K562 (cell line): Measurements from ENCODE around the gene MYOZ1.

Experiments
- EP300 ChIP-seq: IDR thresholded peaks from 2 replicates; pipeline ENCODE4 v1.6.1; 2012; ENCODE audit warnings: low read length, improper control_type of control experiment
- FOSL1 ChIP-seq: fragments of 200-800 bp; sonication (Bioruptor generic); conservative IDR thresholded peaks from 2 replicates; pipeline ENCODE4 v1.6.1; 2016; ENCODE audit warnings: missing genetic modification characterization, missing compliant biosample characterization
- HNRNPK ChIP-seq: fragments of 200-400 bp; formaldehyde crosslinking; IDR thresholded peaks from one replicate; pipeline ENCODE4 v1.6.1; 2018; ENCODE audit warnings: mild to moderate bottlenecking, low read depth, low read length; ENCODE audit not compliant: poor library complexity, severe bottlenecking
- KDM5B ChIP-seq: fragments of 200-600 bp; sonication (generic); IDR thresholded peaks from 2 replicates; pipeline ENCODE4 v1.6.1; 2012; ENCODE audit warnings: low read depth, mild to moderate bottlenecking, moderate library complexity, low read length, control low read depth, inconsistent platforms; ENCODE audit not compliant: insufficient replicate concordance
- SAP30 ChIP-seq: fragments of 200-600 bp; sonication (generic); IDR thresholded peaks from 2 replicates; pipeline ENCODE4 v1.6.1; 2012; ENCODE audit warnings: borderline replicate concordance, low read depth, mild to moderate bottlenecking, moderate library complexity, low read length, control low read depth, inconsistent platforms; ENCODE audit not compliant: insufficient read depth, poor library complexity, severe bottlenecking
- TF ChIP-seq, protein P1 (sequence below), 3 experiments: IDR thresholded peaks in 2 of 3; conservative IDR thresholded peaks in 1 of 3; 2 replicates each; pipeline ENCODE4 v1.5.1; 2011 to 2012; ENCODE audit warnings: low read length in 3 of 3, mild to moderate bottlenecking in 3 of 3, control low read depth in 2 of 3, improper control_type of control experiment in 1 of 3, inconsistent platforms in 1 of 3, low read depth in 1 of 3, mixed read lengths in 1 of 3, moderate library complexity in 1 of 3; ENCODE audit not compliant: insufficient read depth in 2 of 3

DNA sequence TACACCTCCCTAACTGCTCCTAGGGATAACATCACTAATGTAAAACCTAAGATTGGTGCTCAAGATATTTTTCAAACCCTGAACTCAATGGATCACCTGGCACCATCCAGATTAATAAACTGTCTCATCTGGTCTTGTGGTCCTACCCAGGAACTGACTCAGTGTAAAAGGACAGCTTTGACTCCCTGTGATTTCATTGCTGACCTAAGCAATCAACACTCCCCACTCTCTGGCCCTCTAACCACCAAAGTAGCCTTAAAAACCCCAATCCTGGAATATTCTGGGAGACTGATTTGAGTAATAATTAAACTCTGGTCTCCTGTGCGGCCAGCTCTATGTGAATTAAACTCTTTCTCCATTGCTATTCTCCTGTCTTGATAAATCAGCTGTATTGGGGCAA is 43.9 kb downstream of the MYOZ1 start:
- TF ChIP-seq SAP30 (no peak), FOSL1 (tag) (no peak), EP300 (no peak), KDM5B (no peak), HNRNPK (no peak)
- TF ChIP-seq, protein P1, sequence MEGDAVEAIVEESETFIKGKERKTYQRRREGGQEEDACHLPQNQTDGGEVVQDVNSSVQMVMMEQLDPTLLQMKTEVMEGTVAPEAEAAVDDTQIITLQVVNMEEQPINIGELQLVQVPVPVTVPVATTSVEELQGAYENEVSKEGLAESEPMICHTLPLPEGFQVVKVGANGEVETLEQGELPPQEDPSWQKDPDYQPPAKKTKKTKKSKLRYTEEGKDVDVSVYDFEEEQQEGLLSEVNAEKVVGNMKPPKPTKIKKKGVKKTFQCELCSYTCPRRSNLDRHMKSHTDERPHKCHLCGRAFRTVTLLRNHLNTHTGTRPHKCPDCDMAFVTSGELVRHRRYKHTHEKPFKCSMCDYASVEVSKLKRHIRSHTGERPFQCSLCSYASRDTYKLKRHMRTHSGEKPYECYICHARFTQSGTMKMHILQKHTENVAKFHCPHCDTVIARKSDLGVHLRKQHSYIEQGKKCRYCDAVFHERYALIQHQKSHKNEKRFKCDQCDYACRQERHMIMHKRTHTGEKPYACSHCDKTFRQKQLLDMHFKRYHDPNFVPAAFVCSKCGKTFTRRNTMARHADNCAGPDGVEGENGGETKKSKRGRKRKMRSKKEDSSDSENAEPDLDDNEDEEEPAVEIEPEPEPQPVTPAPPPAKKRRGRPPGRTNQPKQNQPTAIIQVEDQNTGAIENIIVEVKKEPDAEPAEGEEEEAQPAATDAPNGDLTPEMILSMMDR (IDR thresholded peaks at IDR 0.05 in 2 of 3, conservative IDR thresholded peaks at IDR 0.05 in 1 of 3; ENCODE audit: insufficient read depth in 2 of 3, low read depth in 1 of 3, low read length in 3 of 3) = no peak
